ENCODE data around the gene NEURL1.

NEURL1 gene

DNA sequence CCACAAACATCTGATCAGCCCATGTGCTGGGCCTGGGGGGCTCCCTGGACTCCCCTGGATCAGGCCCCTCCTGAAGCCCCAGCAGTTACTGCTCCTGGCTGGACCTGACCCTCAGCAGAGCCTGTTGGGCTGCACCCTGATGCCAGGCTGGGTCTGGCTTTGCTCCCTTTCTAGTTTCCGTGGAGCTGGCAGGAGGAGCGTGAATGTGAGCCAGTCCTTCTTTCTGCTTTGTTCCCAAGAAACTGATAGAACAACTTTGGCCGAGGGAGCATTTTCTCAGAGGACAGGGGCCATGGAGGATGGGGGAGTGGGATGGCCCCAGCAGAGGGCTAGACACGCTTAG is 128.2 kb downstream of the NEURL1 start:
- Histone ChIP-seq H3K27me3 (ENCODE audit: insufficient read depth, low read length) (no peaks in the 10 kb centered on the region), H3K79me2 (ENCODE audit: control insufficient read depth, insufficient read depth, low read length, poor library complexity) (no peaks in the 10 kb centered on the region)
- WGBS (ENCODE audit: extremely low coverage, insufficient coverage, insufficient read length) = no CpG with 5 or more reads among the region's 4 CpGs

GRCh38 chr10:103622286-103622685 is 128.8 kb downstream of the NEURL1 start:
- no peak overlapping the region for H2AFZ ChIP-seq (ENCODE audit: insufficient read depth, low read length, poor library complexity)
- no peak overlapping the region for H4K91ac ChIP-seq (ENCODE audit: low read depth, low read length)
- no peak overlapping the region for H4K8ac ChIP-seq (ENCODE audit: low read depth, low read length)
- no peak overlapping the region for H3K23ac ChIP-seq (ENCODE audit: low read length)
- H4K12ac ChIP-seq (ENCODE audit: low read depth, low read length) = no peak overlapping the region
- no peaks in the 10 kb centered on the region for H3K79me1 ChIP-seq (ENCODE audit: low read length)
- no peaks in the 10 kb centered on the region for H3K79me2 ChIP-seq (ENCODE audit: control insufficient read depth, insufficient read depth, low read length, poor library complexity)
- H2BK5ac ChIP-seq (ENCODE audit: low read depth, low read length, poor library complexity) = no peak overlapping the region
- no peak overlapping the region for H3K27ac ChIP-seq (ENCODE audit: low read depth, low read length)
- no peak overlapping the region for H3K18ac ChIP-seq (ENCODE audit: low read length)
- H3K4me2 ChIP-seq (ENCODE audit: low read length) = no peak overlapping the region
- WGBS (ENCODE audit: extremely low coverage, insufficient coverage, insufficient read length) = no CpG with 5 or more reads among the region's 18 CpGs
- no peak overlapping the region for H2BK12ac ChIP-seq (ENCODE audit: low read length)
- no peak for DNase-seq
- H2AK5ac ChIP-seq (ENCODE audit: low read length) = no peak overlapping the region
- peaks cover 28% of the 10 kb centered on the region in 2 experiments for H3K36me3 ChIP-seq (ENCODE audit: control insufficient read depth in 1 of 2, insufficient read depth in 2 of 2, low read length in 2 of 2)
- H2BK120ac ChIP-seq (ENCODE audit: insufficient read depth, low read length, poor library complexity) = no peak overlapping the region
- H3K4me3 ChIP-seq (ENCODE audit: low read depth, low read length) = no peak overlapping the region
- H3K9ac ChIP-seq (ENCODE audit: low read length) = no peak overlapping the region
- H3K4me1 ChIP-seq (ENCODE audit: control insufficient read depth in 1 of 2, insufficient read depth in 2 of 2, low read length in 2 of 2) = no peaks in the 10 kb centered on the region
- H3K4ac ChIP-seq (ENCODE audit: low read depth, low read length) = no peak overlapping the region
- no peaks in the 10 kb centered on the region for H3K27me3 ChIP-seq (ENCODE audit: insufficient read depth, low read length)
- H3K9me3 ChIP-seq (ENCODE audit: insufficient read depth, low read depth, low read length) = peaks cover 3% of the 10 kb centered on the region
- H3K14ac ChIP-seq (ENCODE audit: low read length) = no peak overlapping the region

More for the DNA sequence above, 128.2 kb downstream of the NEURL1 start:
- Histone ChIP-seq H2AK5ac (ENCODE audit: low read length) (no peak overlapping the region), H3K9me3 (ENCODE audit: insufficient read depth, low read depth, low read length) (peaks cover 3% of the 10 kb centered on the region), H2BK12ac (ENCODE audit: low read length) (no peak overlapping the region), H3K9ac (ENCODE audit: low read length) (no peak overlapping the region), H3K14ac (ENCODE audit: low read length) (no peak overlapping the region), H3K36me3 (ENCODE audit: control insufficient read depth in 1 of 2, insufficient read depth in 2 of 2, low read length in 2 of 2) (peaks cover 24 to 29% of the 10 kb centered on the region in 2 experiments), H3K23ac (ENCODE audit: low read length) (no peak overlapping the region), H4K91ac (ENCODE audit: low read depth, low read length) (no peak overlapping the region), H3K79me1 (ENCODE audit: low read length) (no peaks in the 10 kb centered on the region), H3K4me2 (ENCODE audit: low read length) (no peak overlapping the region), H2BK5ac (ENCODE audit: low read depth, low read length, poor library complexity) (no peak overlapping the region), H4K8ac (ENCODE audit: low read depth, low read length) (no peak overlapping the region), H4K12ac (ENCODE audit: low read depth, low read length) (no peak overlapping the region), H3K4me3 (ENCODE audit: low read depth, low read length) (no peak overlapping the region), H3K4ac (ENCODE audit: low read depth, low read length) (no peak overlapping the region), H3K18ac (ENCODE audit: low read length) (no peak overlapping the region), H3K27ac (ENCODE audit: low read depth, low read length) (no peak overlapping the region), H3K4me1 (ENCODE audit: control insufficient read depth in 1 of 2, insufficient read depth in 2 of 2, low read length in 2 of 2) (no peaks in the 10 kb centered on the region), H2AFZ (ENCODE audit: insufficient read depth, low read length, poor library complexity) (no peak overlapping the region), H2BK120ac (ENCODE audit: insufficient read depth, low read length, poor library complexity) (no peak overlapping the region)
- DNase-seq = no peak

DNA sequence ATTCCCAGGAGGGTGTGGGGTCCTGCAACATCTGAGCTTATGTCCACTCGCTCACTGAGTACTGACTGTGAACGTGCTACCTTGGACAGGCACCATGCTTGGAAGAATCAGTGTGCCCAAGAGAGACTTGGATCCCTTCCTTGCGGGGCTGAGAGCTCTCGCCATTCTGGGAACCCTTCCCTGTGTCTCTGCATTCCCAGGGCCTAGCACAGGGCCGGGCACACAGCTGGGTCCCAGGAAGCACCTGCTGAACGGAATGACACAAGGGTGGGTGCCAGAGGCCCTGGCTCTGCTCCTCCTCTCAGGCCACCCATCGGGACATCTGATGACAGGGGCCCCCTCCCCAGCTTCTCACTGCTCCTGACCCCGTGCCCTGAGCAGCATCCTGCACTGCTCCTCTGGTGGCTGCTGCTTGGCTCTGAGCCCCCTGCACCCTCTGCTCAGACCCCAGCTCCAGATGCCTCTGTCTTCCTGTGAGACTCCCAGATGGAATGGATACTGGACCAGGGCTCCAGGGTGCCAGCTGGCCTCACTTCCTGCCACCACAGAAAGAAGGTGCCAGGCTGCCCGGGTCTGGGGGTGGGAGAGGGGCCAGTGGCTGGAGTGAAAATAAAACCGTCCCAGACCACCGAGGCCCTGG is 129.6 kb downstream of the NEURL1 start:
- peaks cover 30 to 31% of the 10 kb centered on the region in 2 experiments for H3K36me3 ChIP-seq (ENCODE audit: control insufficient read depth in 1 of 2, insufficient read depth in 2 of 2, low read length in 2 of 2)
- H2AFZ ChIP-seq (ENCODE audit: insufficient read depth, low read length, poor library complexity) = no peak overlapping the region
- H3K9ac ChIP-seq (ENCODE audit: low read length) = no peak overlapping the region
- no peak overlapping the region for H2AK5ac ChIP-seq (ENCODE audit: low read length)
- no peak overlapping the region for H4K12ac ChIP-seq (ENCODE audit: low read depth, low read length)
- no peak overlapping the region for H3K4me3 ChIP-seq (ENCODE audit: low read depth, low read length)
- WGBS (ENCODE audit: extremely low coverage, insufficient coverage, insufficient read length) = no CpG with 5 or more reads among the region's 11 CpGs
- no peak overlapping the region for H3K4ac ChIP-seq (ENCODE audit: low read depth, low read length)
- H2BK12ac ChIP-seq (ENCODE audit: low read length) = no peak overlapping the region
- no peaks in the 10 kb centered on the region for H3K27me3 ChIP-seq (ENCODE audit: insufficient read depth, low read length)
- no peak overlapping the region for H3K14ac ChIP-seq (ENCODE audit: low read length)
- H2BK120ac ChIP-seq (ENCODE audit: insufficient read depth, low read length, poor library complexity) = no peak overlapping the region
- no peaks in the 10 kb centered on the region for H3K79me1 ChIP-seq (ENCODE audit: low read length)
- H3K4me1 ChIP-seq (ENCODE audit: control insufficient read depth in 1 of 2, insufficient read depth in 2 of 2, low read length in 2 of 2) = no peaks in the 10 kb centered on the region
- H3K23ac ChIP-seq (ENCODE audit: low read length) = no peak overlapping the region
- no peak overlapping the region for H3K27ac ChIP-seq (ENCODE audit: low read depth, low read length)
- no peak overlapping the region for H3K18ac ChIP-seq (ENCODE audit: low read length)
- no peaks in the 10 kb centered on the region for H3K79me2 ChIP-seq (ENCODE audit: control insufficient read depth, insufficient read depth, low read length, poor library complexity)
- no peak overlapping the region for H4K8ac ChIP-seq (ENCODE audit: low read depth, low read length)
- no peak overlapping the region for H3K4me2 ChIP-seq (ENCODE audit: low read length)
- no peak overlapping the region for H2BK5ac ChIP-seq (ENCODE audit: low read depth, low read length, poor library complexity)
- no peak overlapping the region for H4K91ac ChIP-seq (ENCODE audit: low read depth, low read length)
- DNase-seq = no peak
- H3K9me3 ChIP-seq (ENCODE audit: insufficient read depth, low read depth, low read length) = peaks cover 3% of the 10 kb centered on the region

- DNase-seq = no peak
- no peak overlapping the region for H3K27ac ChIP-seq (ENCODE audit: low read depth, low read length)
- H3K9ac ChIP-seq (ENCODE audit: low read length) = no peak overlapping the region
- H2BK12ac ChIP-seq (ENCODE audit: low read length) = no peak overlapping the region
- no peak overlapping the region for H4K8ac ChIP-seq (ENCODE audit: low read depth, low read length)
- no CpG with 5 or more reads among the region's 11 CpGs for WGBS (ENCODE audit: extremely low coverage, insufficient coverage, insufficient read length)
- no peak overlapping the region for H2BK5ac ChIP-seq (ENCODE audit: low read depth, low read length, poor library complexity)
- no peak overlapping the region for H3K23ac ChIP-seq (ENCODE audit: low read length)
- no peaks in the 10 kb centered on the region for H3K79me2 ChIP-seq (ENCODE audit: control insufficient read depth, insufficient read depth, low read length, poor library complexity)
- no peak overlapping the region for H3K4me3 ChIP-seq (ENCODE audit: low read depth, low read length)
- H3K27me3 ChIP-seq (ENCODE audit: insufficient read depth, low read length) = no peaks in the 10 kb centered on the region
- no peak overlapping the region for H3K18ac ChIP-seq (ENCODE audit: low read length)
- peaks cover 19 to 21% of the 10 kb centered on the region in 2 experiments for H3K36me3 ChIP-seq (ENCODE audit: control insufficient read depth in 1 of 2, insufficient read depth in 2 of 2, low read length in 2 of 2)
- no peak overlapping the region for H2BK120ac ChIP-seq (ENCODE audit: insufficient read depth, low read length, poor library complexity)
- H3K9me3 ChIP-seq (ENCODE audit: insufficient read depth, low read depth, low read length) = peaks cover under 1% of the 10 kb centered on the region
- H2AK5ac ChIP-seq (ENCODE audit: low read length) = no peak overlapping the region
- no peak overlapping the region for H2AFZ ChIP-seq (ENCODE audit: insufficient read depth, low read length, poor library complexity)
- H3K4me1 ChIP-seq (ENCODE audit: control insufficient read depth in 1 of 2, insufficient read depth in 2 of 2, low read length in 2 of 2) = no peaks in the 10 kb centered on the region
- no peak overlapping the region for H3K4ac ChIP-seq (ENCODE audit: low read depth, low read length)
- H4K91ac ChIP-seq (ENCODE audit: low read depth, low read length) = no peak overlapping the region
- H3K4me2 ChIP-seq (ENCODE audit: low read length) = no peak overlapping the region
- no peak overlapping the region for H4K12ac ChIP-seq (ENCODE audit: low read depth, low read length)
- H3K79me1 ChIP-seq (ENCODE audit: low read length) = no peaks in the 10 kb centered on the region
- no peak overlapping the region for H3K14ac ChIP-seq (ENCODE audit: low read length)
These were observed 132.7 kb downstream of the NEURL1 start for GRCh38 chr10:103626178-103626577.

Data from trophoblast cell (in vitro differentiated cells and primary cell).